ENCODE data around the gene NAXE.
"Not testable (repeated sequence)": the region's sequence is repeated elsewhere in the genome, so short reads cannot be mapped to it uniquely, and the experiment has no call there.

Gene NAXE

GRCh38 chr1:156601892-156602291 lies 10.3 kb downstream of the NAXE start:
- TF ChIP-seq CTCF (IDR thresholded peaks at IDR 0.05; ENCODE audit: extremely low read depth, missing control alignments) = no peak
- DNase-seq (ENCODE audit: low spot score) = no peak

GRCh38 chr1:156602557-156602993 lies 11.0 kb downstream of the NAXE start:
- TF ChIP-seq CTCF (IDR thresholded peaks at IDR 0.05; ENCODE audit: extremely low read depth, missing control alignments) = peak; percentile 3
- no peak for DNase-seq (ENCODE audit: low spot score)

- not testable (repeated sequence) for DNase-seq (ENCODE audit: low spot score)
These were observed 15.8 kb downstream of the NAXE start for GRCh38 chr1:156607344-156607743.

GRCh38 chr1:156608036-156608674 lies 16.6 kb downstream of the NAXE start:
- DNase-seq (ENCODE audit: low spot score) = peak; percentile 69

GRCh38 chr1:156608981-156609380 lies 17.4 kb downstream of the NAXE start:
- peak; percentile 58 for TF ChIP-seq CTCF (IDR thresholded peaks at IDR 0.05; ENCODE audit: extremely low read depth, missing control alignments)
- DNase-seq (ENCODE audit: low spot score) = peak; percentile 60

More at GRCh38 chr1:156608036-156608674, 16.6 kb downstream of the NAXE start:
- TF ChIP-seq CTCF (IDR thresholded peaks at IDR 0.05; ENCODE audit: extremely low read depth, missing control alignments) = peak; percentile 61

- DNase-seq (ENCODE audit: low spot score) = not testable (repeated sequence)
These were observed 18.5 kb downstream of the NAXE start for GRCh38 chr1:156610072-156610471.

GRCh38 chr1:156612666-156613065 lies 21.1 kb downstream of the NAXE start:
- no peak for TF ChIP-seq CTCF (IDR thresholded peaks at IDR 0.05; ENCODE audit: extremely low read depth, missing control alignments)
- DNase-seq (ENCODE audit: low spot score) = no peak

- DNase-seq (ENCODE audit: low spot score) = no peak
- TF ChIP-seq CTCF (IDR thresholded peaks at IDR 0.05; ENCODE audit: extremely low read depth, missing control alignments) = no peak
These were observed 24.4 kb downstream of the NAXE start for GRCh38 chr1:156615946-156616345.
